ENCODE results near the gene ACSS2.
A peak's percentile ranks its signal among the peaks of the same experiment; 100 is the strongest.
"Not testable (repeated sequence)": the region's sequence is repeated elsewhere in the genome, so short reads cannot be mapped to it uniquely, and the experiment has no call there.

Gene ACSS2

DNA sequence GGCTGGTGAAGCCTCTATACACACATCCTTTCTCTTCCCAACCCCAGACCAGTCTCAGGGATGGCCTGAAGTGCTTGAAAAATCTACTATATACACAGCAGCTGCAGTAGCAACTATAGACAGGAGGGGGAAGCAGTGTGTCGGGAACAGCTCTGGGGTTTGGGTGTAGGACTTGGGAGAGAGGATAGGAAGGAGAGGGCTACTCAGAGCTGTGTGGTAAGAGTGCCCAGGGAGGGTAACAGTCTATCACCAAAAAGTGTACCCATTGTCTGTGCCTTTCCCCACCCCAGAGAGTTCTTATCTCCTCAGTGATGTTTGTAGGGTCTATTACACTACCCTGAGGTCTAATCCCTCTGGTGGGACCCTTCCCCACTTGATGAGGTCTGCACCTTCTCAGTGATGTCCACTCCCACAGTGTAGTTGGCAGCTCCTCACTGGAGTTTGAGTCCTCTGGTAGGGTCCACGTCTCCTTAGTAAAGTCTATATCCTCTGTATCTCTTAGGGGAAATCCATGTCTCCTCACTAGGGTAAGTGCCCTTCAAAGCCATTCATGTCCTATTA lies 2.2 kb upstream of the ACSS2 start:
- DNase-seq (ENCODE audit: low read depth, low spot score), result peak; percentile 92

DNA sequence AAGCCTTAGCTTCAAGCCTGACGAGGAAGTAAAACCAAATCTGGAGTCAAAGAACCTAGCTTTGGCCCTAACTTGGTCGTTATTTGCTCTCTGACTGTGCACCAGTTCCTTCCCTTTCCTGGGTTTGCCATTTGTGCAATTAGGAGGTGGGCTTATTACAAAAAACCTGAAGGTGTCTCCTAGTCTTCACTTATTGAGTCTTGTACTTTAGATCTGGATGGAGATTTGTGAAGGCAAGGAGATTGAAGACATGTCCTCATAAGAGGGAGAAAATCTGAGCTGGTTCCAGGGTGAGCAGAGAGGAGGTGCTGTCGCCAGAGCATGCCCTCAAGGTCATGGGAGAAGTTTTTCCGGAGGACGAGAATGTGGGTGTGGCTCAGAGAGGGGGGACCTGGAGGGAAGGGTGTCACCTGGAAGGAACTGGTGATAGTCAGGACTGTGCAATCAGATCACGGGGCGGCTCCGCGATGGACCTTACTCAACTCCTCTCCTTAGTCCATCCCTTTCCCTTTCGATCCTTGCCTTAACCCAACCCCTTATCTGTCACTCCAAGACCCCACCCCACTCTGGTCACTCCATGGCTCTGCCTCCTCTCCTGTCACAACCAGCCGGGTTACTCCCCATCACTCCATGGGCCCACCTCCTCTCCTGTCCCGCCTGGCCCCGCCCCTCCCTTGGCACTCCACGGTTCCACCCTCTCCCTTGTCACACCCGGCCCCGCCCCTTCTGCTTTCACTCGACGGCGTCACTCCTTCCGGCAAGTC lies 588 bp upstream of the ACSS2 start:
- DNase-seq (ENCODE audit: low read depth, low spot score), result no peak

DNA sequence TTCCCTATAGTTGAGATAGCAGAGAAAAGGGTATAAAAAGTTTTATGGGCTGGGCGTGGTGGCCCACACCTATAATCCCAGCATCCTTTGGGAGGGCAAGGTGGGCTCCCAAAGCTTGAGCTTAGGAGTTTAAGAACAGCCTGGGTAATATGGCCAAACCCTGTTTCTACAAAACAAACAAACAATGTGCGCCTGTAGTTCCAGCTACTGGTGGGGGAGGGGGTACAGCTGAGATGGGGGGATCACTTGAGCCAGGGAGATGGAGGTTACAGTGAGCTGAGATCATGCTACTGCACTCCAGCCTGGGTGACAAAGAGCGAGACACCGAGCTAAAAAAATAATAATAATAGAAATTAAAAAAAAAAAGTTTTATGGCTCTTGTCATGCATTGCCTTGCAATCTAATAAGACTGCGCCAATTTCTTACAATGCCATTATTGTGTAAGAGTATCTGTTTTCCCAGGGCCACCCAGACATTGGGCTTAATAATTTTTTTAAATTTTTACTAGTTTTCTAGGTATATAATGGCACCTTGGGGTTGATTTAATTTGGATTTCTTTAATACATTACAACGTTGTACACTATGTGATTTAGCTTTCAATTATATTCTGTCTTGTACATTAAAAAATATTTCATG lies 3.9 kb downstream of the ACSS2 start:
- DNase-seq (ENCODE audit: low read depth, low spot score), result no peak

DNA sequence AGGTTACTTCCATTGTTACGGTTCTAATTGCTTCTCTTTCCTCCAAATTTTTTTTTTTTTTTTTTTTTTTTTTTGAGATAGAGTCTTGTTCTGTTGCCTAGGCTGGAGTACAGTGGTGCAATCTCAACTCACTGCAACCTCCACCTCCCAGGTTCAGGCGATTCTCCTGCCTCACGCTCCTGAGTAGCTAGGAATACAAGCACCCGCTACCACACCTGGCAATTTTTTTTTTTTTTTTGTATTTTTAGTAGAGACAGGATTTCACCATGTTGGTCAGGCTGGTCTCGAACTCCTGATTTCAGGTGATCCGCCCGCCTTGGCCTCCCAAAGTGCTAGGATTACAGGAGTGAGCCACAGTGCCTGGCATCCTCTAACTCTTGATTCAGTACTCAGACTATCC lies 4.6 kb downstream of the ACSS2 start:
- not testable (repeated sequence) for DNase-seq (ENCODE audit: low read depth, low spot score)

DNA sequence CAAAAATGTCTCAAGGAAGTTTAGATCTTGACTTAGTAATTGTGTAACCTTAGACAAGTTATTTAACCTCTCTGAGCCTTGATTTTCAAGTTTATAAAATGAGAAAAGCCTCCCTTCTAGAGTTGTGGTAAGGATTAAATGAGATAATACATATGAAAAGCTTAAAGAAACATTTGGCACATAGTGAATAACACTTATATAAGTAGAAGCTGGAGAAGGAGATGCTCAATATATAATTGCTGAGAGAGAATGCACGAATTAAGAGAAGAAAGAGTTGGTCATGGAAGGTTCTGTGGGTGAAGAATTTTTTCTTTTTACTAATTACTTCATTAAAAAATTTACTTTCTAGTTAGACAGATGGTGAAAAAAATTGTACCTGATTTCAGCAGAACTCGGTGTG lies 5.3 kb downstream of the ACSS2 start:
- DNase-seq (ENCODE audit: low read depth, low spot score), result no peak

DNA sequence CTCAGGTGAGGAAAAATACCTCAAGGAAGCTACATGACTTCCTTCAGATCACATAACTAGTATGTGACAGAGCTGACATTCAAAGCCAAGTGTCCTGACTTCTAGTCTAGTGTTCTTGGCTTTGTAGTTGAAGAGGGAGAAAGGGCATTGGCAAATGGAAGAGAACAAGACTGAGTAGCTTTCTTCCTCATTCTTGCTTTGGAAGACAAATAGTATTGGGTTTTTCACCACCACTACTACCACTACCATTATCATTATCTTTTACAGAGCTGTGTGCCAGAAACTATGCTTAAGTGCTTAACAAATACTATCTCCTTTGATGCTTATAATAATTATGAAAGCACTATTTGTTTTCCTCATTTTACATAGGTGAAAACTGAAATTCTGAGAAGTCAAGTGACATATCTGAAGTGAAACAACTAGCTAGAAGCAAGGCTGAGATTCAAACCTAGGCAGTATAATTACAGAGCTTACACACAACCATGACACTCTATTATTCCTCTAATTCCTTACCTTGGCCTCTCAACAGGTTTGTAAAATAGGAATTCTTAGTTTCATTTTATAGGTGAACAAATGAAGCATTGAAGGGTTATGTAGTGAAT lies 6.8 kb downstream of the ACSS2 start:
- no peak for DNase-seq (ENCODE audit: low read depth, low spot score)

DNA sequence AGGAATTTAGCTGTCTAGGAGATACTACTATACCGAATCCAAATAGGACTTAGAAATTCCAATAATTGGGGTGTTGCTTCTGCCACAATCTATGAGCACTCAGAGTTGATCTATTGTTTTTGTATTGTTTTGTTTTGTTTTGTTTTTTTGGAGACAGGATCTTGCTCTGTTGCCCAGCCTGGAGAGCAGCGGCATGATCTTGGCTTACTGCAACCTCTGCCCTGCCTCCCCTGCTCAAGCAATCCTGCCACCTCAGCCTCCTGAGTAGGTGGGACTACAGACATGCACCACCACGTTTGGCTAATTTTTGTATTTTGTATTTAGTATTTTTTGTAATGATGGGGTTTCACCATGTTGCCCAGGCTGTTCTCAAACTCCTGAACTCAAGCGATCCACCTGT lies 7.4 kb downstream of the ACSS2 start:
- DNase-seq (ENCODE audit: low read depth, low spot score), result no peak

DNA sequence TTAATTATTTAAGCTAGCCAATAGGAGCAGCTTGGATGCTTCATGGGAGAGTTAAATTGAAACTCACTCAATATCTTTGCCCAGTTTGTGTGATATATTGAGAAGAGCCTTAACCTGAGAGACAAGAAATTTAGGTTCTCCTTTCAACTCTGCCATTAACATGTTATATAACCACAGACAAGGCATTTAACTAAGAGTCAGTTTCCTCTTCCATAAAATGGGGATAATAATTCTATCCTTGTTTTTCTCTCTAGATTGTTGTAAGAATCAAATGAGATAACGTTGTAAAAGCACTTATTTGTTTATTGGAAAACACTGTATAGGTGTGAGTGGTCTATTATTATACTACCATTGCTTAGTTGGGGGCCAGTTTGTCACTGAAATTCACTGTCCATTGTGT lies 7.8 kb downstream of the ACSS2 start:
- DNase-seq (ENCODE audit: low read depth, low spot score), result no peak

DNA sequence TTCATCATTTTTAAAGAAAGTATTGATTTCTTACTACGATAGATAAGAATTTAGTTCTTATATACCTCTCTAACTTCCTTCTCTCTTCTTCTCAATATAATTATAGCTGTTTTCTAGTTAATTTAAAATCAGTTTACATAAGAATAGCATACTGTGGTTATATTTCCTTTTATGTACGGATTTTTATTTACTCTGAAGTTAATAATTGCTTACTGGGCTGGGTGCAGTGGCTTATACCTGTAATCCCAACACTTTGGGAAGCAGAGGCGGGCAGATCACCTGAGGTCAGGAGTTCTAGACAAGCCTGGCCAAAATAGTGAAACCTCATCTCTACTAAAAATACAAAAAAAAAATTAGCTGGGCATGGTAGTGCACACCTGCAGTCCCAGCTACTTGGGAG lies 9.7 kb downstream of the ACSS2 start:
- DNase-seq (ENCODE audit: low read depth, low spot score), result no peak

DNA sequence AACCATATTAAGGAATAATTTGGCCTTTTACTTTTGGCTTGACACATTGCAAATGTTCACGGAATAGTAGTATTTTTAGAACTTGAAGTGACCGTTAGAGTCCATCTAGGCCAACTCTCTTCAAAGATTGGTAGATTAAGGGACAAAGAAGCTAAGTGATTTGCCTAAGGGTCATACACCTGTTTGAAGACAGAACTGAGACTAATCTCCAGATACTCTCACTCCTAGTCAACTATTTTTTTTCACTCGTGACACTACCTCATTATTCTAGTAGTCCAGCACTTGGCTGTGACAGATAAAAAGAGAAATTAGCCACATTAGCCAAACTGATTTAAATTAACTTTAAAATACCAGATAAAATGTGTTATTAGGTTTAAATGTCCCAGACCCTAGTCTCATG lies 10.6 kb downstream of the ACSS2 start:
- no peak for DNase-seq (ENCODE audit: low read depth, low spot score)

DNA sequence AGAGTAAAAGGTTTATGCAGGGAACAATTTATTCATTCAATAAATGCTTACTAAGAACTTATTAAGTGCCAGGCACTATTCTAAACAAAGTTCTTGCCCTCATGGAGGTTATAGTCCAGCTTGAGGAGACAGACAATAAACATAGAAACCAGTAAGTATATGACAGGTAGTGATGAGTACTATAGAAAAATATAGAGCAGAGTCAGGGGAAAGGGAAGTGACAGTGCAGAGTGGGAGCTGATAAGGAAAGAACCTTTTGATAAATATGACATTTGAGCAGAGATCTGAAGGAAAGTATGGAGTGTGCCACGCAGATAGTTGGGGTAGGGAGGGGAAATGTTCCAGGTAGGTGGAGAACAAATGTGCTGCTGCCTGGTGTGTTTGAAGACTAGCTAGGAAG lies 12.1 kb downstream of the ACSS2 start:
- DNase-seq (ENCODE audit: low read depth, low spot score), result no peak

DNA sequence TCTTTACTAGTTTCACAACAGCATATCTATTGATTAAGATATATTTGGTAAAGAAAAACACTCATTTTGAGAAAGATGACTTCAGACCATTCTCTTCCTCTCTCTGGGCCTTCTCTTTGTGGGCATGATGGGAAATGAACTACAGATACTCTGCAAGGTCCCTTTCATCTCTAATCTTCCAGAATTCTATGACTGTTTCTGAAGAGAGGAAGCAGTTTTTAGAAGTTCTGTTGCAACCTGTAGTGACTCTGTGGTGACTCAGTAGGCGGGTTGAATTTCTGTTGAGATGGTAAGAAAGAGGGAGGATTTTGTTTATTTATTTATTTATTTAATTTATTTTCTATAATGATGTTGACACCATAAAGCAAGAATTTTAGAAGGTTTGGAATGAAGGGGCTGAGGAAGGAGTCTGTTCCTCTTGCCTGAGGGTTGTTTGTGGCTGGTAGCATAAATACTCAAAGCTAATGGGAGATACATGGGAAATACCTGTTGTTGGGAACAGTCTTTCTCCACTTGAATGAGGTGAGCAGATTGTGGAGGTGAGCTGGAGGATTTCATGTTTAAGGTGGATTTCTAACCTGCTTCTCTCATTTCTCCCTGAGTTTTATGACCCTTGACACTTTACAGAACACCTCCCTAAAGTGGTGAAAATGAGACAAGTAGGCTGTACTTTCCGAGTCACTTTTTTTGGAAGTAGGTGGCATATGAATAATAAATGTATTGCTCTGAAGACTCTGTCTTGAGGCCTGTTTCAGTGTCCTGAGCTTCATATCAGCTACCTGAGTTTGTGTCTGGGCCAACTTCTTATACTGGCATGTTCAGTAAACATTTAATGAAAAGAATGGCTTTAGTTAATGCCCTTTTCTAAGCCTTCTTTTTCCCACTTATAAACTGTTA lies 15.0 kb downstream of the ACSS2 start:
- DNase-seq (ENCODE audit: low read depth, low spot score), result no peak

DNA sequence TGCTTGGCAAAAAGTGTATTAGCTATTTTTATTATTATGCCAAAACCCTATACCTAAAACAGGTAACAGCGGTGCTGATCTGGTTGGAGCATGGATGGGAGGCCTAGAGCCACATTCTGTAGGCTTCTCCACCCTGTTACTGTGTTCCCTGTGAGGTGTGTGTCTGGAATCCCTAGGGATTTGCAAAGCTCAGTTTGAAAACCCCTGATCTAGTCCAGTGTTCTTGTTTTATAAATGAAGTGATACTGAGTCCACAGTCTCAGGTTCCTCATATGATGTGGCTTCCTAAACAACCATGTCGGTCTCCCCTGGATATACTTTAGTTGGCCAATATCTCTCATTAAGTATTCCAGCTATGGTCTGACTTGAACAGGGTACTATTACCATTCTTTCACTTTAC lies 16.3 kb downstream of the ACSS2 start:
- no peak for DNase-seq (ENCODE audit: low read depth, low spot score)

DNA sequence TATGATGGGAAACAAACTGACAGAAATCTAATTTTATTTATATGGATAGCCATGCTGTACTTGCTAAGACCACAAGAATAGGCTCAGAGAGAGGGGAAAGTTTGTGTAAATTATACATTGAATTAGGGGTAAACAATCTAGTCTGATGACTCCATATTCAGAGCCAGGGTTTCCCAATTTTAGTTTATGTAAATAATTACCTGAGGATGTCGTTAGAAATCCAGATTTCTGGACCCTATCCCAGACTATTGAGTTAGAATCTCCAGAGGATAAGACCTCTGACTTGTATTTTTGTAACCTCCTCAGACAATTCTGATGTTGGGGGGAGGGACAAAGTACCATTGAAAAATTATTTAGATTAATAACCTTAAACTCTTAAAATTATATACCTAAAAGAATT lies 18.3 kb downstream of the ACSS2 start:
- DNase-seq (ENCODE audit: low read depth, low spot score), result no peak

DNA sequence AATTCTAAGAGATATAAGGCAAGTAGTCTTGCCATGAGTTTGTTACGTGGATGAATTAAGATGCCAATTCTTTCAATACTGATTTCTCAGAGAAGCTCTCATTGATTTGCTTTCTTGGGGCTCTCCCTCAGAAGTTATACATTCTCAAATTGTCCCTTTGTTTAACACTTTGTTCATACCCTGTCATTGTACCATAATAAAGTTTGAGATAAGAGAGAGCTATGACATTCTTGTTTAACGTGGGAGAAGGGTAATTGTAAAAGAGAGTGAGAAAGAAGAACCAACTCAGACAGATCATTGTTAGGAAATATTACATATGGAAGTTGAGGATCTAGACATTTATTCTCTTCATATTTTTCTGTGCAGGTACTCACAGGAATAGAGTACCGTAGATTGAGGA lies 19.1 kb downstream of the ACSS2 start:
- DNase-seq (ENCODE audit: low read depth, low spot score), result no peak

DNA sequence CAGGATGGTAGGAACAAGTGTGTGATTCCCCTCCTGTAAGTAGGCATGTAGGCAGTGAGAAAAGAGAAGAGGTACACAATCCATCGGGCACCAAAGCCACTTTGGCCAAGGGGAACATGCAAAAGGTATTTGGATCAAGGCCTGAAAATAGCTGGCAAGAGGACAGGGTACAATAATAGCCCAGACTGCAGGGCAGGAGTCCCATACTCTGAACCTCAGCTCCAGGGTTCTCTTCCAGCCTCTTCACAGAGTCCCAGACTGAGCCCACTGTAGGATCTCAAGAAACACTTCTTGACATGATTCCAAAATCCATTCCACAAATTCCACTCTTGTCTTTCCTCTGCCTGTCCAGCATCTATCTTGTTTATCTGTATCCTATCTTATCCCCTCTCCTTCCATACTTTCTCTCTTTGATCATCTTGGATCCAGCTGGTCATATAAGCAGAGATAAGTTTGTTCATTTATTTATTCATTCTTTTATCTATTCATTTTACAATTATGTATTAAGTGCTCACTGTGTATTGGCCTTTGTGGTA lies 19.7 kb downstream of the ACSS2 start:
- peak; percentile 27 for DNase-seq (ENCODE audit: low read depth, low spot score)

DNA sequence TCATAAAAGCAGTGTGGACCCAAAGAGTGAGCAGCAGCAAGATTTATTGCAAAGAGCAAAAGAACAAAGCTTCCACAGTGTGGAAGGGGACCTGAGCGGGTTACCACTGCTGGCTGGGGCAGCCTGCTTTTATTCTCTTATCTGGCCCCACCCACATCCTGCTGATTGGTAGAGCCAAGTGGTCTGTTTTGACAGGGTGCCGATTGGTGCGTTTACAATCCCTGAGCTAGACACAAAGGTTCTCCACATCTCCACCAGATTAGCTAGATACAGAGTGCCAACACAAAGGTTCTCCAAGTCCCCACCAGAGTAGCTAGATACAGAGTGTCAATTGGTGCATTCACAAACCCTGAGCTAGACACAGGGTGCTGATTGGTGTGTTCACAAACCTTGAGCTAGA lies 21.7 kb downstream of the ACSS2 start:
- DNase-seq (ENCODE audit: low read depth, low spot score), result not testable (repeated sequence)

DNA sequence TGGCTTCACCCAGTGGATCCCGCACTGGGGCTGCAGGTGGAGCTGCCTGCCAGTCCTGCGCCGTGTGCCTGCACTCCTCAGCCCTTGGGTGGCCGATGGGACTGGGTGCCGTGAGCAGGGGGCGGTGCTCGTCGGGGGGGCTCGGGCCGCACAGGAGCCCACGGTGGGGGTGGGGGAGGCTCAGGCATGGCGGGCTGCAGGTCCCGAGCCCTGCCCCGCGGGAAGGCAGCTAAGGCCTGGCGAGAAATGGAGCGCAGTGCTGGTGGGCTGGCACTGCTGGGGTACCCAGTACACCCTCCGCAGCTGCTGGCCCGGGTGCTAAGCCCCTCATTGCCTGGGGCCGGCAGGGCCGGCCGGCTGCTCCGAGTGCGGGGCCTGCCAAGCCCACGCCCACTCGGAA lies 22.3 kb downstream of the ACSS2 start:
- not testable (repeated sequence) for DNase-seq (ENCODE audit: low read depth, low spot score)

DNA sequence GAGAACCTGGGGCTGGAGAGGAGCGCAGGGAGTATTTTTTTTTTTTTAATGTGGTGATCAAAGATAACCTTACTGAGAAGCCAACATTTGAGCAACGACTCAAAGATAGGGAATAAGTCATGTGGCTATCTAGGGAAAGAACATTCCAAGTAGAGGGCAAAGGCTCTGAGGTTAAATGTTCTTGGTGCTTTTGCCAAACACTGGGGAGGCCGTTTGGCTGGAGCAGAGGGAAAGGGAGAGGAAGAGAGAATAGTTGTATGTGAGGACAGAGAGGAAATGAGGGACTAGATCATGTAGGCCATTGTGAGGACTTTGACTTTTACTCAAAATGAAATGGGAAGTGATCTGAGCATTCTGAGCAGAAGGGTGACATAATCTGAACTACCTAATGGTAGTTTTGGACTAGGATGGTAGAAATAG lies 27.8 kb downstream of the ACSS2 start:
- DNase-seq (ENCODE audit: low read depth, low spot score), result no peak

DNA sequence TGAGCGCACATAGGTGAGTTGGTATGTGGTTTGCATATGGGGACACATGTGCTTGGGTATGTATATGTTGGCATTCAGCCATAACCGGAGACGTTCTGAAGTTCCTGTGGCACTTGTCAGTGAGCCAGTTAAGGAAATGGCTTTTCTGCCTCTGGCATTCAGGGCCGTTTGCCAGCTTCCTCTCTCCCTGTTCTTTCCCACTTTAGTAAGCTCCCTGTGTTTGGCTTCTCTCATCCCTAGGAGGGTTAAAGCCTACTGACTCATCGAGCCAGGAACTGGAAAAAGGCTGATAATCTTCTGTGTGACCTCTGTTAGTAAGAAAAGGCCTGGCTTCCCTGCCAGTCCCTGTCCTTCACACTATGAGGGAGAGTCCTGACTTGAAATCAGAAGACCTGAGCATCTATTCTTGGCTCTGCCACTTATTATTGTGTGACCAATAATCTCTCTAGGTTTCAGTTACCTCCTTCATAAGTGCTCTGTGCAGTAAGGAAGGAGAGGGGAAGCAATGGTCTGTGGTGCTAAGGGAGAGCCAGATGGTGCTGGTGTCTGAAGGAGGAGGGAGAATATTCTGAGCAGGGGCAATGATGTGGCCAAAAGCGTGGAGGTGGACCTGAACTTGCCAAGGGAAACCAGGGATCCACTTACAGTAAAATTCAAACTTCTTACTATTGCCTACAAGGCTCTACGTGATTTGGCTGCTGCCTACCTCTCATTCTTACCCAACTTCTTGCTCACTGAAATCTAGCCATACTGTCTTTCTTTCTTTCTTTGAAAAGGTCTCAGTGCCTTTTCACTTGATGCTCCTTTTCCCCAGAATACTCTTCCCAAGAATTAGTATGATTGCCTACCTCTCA lies 31.4 kb downstream of the ACSS2 start:
- DNase-seq (ENCODE audit: low read depth, low spot score), result peak; percentile 88

DNA sequence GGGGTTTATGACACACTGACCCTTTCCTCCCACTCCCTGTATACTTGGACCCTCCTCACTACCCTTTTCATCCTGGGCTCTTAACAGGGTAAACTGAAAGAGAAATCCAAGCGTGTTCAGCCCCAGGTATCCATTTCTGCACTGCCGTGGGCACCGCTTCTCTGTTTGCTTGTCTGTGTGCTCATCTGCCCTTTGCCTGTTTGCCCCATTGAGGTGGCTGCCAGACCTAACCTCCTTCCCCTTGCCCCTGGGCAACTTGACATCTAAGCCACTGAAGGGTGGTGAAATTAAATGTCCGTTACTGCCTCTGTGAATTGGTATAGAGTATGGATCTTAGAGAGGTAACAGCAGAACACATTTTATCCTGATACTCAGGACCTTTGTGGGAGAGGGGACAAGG lies 38.7 kb downstream of the ACSS2 start:
- DNase-seq (ENCODE audit: low read depth, low spot score), result no peak

Measured in astrocyte of the hippocampus (primary cell).